Upper lobe of left lung (tissue), 4 donors: ENCODE measurements around the gene CARD11.

ENCODE experiments used
- EP300 ChIP-seq, 4 donors: sonication (generic); formaldehyde crosslinking; IDR thresholded peaks; one replicate each; pipeline ENCODE4 v1.5.1; 2017; ENCODE audit warnings: antibody characterized with exemption in 4 of 4, control low read depth in 2 of 4
- TF ChIP-seq, protein P1 (sequence below), 6 experiments: fragments of 450-650 bp in 4 of 6; fragments of 200-600 bp in 2 of 6; sonication (generic) in 2 of 6; IDR thresholded peaks; one replicate each; pipeline ENCODE4 v1.5.1; 2016 to 2019; ENCODE audit warnings: antibody characterized with exemption in 6 of 6

DNA sequence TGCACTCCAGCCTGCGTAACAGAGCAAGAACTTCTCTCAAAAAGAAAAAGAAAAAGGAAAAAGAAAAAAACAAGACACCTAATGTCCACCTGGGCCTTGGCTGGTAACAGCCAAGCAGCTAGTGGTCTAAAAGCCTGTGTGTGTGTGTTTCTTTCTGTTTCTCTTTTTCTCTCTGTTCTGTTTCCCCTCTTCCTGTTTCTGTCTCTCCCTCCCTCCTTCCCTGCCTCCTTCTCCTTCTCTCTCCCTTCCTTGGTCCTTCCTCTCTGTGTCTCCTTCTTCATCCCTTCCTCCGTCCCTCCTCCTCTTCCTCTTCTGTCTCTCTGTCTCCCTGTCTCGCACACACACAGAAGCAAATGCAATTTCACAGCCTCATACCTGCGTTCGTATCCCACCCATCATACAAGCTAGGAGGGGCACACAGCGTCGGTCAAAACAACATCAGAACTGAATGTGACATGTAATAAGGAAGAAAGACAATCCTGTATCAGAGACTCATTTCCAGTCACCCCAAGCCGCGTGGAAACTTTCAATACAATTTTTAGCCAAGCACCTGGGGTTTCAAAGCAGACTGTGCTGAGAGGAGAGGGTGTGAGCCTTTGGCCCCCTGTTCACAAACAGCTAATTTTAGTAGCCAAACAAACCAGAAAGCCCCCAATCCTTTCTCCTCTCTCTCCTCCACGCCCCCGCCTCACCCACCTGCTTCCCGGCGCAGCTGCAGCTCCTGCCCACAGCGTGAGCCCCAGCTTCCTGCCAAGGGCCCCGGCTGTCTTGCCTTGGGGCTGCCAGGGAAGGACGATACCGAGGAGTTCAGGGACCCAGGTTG lies 149.3 kb downstream of the CARD11 start:
- no peak for TF ChIP-seq EP300 (IDR thresholded peaks at IDR 0.05)
- TF ChIP-seq, protein P1, sequence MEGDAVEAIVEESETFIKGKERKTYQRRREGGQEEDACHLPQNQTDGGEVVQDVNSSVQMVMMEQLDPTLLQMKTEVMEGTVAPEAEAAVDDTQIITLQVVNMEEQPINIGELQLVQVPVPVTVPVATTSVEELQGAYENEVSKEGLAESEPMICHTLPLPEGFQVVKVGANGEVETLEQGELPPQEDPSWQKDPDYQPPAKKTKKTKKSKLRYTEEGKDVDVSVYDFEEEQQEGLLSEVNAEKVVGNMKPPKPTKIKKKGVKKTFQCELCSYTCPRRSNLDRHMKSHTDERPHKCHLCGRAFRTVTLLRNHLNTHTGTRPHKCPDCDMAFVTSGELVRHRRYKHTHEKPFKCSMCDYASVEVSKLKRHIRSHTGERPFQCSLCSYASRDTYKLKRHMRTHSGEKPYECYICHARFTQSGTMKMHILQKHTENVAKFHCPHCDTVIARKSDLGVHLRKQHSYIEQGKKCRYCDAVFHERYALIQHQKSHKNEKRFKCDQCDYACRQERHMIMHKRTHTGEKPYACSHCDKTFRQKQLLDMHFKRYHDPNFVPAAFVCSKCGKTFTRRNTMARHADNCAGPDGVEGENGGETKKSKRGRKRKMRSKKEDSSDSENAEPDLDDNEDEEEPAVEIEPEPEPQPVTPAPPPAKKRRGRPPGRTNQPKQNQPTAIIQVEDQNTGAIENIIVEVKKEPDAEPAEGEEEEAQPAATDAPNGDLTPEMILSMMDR (IDR thresholded peaks at IDR 0.05): no peak
